Activated T-helper 2 cell treated with anti-CD3 and anti-CD28 coated beads, Interferon-gamma antibody, Interleukin-2, Interleukin-4, amounts not matched to agents 10 μg/mL and 5 μg/mL and 100 μg/mL, durations not matched to agents 14 hours and 24 hours and 36 hours (primary cell): Measurements from ENCODE around the gene TPO. TPM values are rescaled to one million over a fixed set of nuclear protein-coding genes. Genes with fewer than 3 reads are reported as not detected.
A peak's percentile ranks its signal among the peaks of the same experiment; 100 is the strongest.
"Not testable (repeated sequence)": the region's sequence is repeated elsewhere in the genome, so short reads cannot be mapped to it uniquely, and the experiment has no call there.

Experiments
- DNase-seq: peaks from one replicate; pipeline ENCODE4 v3.0.0; 2021; ENCODE audit warnings: low spot score
- H3K27ac Mint-ChIP-seq: one replicate; pipeline ENCODE4 v1.8.0; 2021; ENCODE audit warnings: mixed read lengths
- H3K27me3 Mint-ChIP-seq: one replicate; pipeline ENCODE4 v1.8.0; 2021; ENCODE audit warnings: low read depth, mixed read lengths
- H3K36me3 Mint-ChIP-seq: one replicate; pipeline ENCODE4 v1.8.0; 2021; ENCODE audit warnings: low read depth, mixed read lengths
- H3K4me1 Mint-ChIP-seq: one replicate; pipeline ENCODE4 v1.8.0; 2021; ENCODE audit warnings: low read depth, mixed read lengths
- H3K4me3 Mint-ChIP-seq: one replicate; pipeline ENCODE4 v1.8.0; 2021; ENCODE audit warnings: low read depth, mild to moderate bottlenecking, moderate library complexity, mixed read lengths
- H3K9me3 Mint-ChIP-seq: one replicate; pipeline ENCODE4 v1.8.0; 2021; ENCODE audit warnings: mixed read lengths
- intact Hi-C: fragments of 100-400 bp; cut with micrococcal nuclease; formaldehyde crosslinking; loops from one replicate; pipeline ENCODE4 v1.15.1; 2023
- total RNA-seq: library from RNA; stranded (reverse); gene quantifications from 2 replicates; pipeline ENCODE4 v1.2.3, GENCODE V29; 2022

Gene TPO
- total RNA-seq, 1 donor from 2014 or later: not detected

DNA sequence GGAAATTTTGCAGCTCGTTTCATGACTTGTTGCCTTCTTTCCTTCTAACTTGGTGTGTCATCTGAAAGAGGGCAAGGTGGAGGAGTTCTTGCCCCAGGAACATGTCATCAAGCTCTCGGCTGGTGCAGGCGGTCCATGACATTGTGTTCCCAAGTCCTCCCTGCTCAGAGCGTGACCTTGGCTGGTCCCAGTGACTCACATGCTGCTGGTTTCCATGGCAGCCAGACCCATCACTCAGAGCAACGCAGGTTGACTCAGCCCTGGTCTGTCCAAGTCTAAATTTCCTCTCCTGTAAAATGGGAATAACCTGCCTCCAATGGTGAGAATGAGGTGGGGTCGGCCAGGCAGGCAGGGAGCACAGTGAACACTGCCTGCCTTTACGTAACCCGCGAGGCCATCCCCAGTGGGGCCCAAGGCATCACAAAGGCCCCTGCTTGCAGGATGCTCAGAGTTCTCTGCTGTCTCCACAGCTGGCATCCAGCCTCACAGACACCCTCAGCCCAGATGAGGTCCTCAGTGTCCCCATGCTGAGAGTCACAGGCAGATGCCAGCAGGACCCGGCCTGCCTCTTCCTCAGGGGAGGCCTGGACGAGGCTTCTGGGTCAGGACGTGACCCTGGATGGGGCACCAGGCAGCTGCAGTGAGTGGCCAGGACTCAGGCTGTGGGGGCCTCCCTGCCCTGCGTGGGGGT lies 143.7 kb downstream of the TPO start:
- Mint-ChIP-seq H3K27me3 (peaks cover 10% of the 10 kb centered on the region), H3K4me3 (no peak overlapping the region), H3K27ac (no peak overlapping the region), H3K36me3 (no peaks in the 10 kb centered on the region), H3K4me1 (no peaks in the 10 kb centered on the region), H3K9me3 (no peaks in the 10 kb centered on the region)
- intact Hi-C loops: no loop called here
- DNase-seq: no peak

DNA sequence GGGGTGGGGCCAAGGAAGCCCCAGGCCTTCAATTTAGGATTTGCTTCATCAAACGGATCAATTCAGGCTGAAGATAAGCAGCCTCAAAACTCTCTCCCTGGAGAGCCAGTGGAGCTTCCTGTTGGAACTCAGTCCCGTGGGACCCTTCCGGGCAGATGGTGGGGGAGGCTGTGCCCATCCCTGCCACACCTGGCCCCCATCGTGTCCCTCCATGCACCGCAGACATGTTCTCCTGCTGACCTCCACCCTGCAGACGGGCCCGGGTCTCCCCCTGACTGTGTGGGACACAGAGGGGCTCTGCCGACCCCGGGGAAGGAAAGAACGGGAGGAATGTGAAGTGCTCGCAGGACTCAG lies 144.2 kb downstream of the TPO start:
- H3K27ac Mint-ChIP-seq: no peak overlapping the region
- no peak overlapping the region for H3K4me3 Mint-ChIP-seq
- no peak for DNase-seq
- H3K36me3 Mint-ChIP-seq: no peaks in the 10 kb centered on the region
- no peaks in the 10 kb centered on the region for H3K9me3 Mint-ChIP-seq
- H3K27me3 Mint-ChIP-seq: peaks cover 8% of the 10 kb centered on the region
- H3K4me1 Mint-ChIP-seq: no peaks in the 10 kb centered on the region
- intact Hi-C loops: no loop called here

DNA sequence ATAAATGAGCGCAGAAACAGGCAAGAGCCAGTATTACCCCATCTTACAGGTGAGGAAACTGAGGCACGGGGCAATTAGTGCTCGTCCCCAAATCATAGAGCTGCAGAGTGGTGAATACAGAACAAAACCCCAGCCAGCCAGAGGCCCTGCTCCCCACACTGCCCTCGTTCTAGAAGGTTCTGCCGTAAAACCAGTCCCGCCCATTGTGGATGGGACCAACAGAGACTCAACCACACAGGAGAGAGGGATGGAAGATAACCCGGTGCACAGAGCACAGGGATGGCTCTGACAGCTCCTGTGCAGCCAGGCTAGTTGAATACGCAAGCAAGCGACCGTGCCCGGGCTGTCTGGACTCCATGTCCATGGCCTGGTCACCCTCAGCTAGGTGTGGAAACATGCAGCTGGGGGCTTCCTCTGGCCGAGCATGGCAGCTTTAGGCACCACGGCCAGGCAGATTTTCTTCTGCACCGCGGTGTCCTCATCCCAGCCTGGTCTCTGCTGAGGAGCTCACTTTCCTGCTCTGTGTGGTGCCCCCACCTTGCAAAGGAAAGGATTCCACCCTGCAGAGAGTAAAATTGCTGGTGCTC lies 146.4 kb downstream of the TPO start:
- intact Hi-C loops: no loop called here
- Mint-ChIP-seq H3K9me3 (no peaks in the 10 kb centered on the region), H3K4me3 (no peak overlapping the region), H3K36me3 (no peaks in the 10 kb centered on the region), H3K27ac (no peak overlapping the region), H3K4me1 (peaks cover 5% of the 10 kb centered on the region), H3K27me3 (no peaks in the 10 kb centered on the region)
- no peak for DNase-seq

DNA sequence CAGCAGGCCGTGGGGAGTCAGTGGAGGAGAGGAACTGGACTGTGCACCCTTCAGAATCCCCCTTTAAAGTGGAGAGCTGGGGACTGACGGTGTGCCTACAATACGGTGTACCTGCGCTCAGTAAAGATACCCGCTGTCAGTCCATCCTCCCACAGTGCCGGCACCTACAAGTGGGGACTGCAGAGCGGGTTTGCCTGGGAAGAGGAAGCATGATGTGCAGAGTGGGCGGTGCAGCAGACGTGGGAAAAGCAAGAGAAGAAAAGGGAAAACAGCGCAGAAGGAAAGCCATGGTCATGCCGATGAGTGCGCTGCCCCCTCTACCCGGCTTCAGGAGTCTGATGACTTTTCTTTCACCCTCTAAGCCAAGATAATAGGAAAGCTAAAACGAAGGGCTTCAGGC lies 148.0 kb downstream of the TPO start:
- intact Hi-C loops: no loop called here
- no peaks in the 10 kb centered on the region for H3K27me3 Mint-ChIP-seq
- peaks cover 2% of the 10 kb centered on the region for H3K9me3 Mint-ChIP-seq
- H3K27ac Mint-ChIP-seq: no peak overlapping the region
- H3K36me3 Mint-ChIP-seq: no peaks in the 10 kb centered on the region
- peaks cover 5% of the 10 kb centered on the region for H3K4me1 Mint-ChIP-seq
- no peak for DNase-seq
- H3K4me3 Mint-ChIP-seq: no peak overlapping the region

DNA sequence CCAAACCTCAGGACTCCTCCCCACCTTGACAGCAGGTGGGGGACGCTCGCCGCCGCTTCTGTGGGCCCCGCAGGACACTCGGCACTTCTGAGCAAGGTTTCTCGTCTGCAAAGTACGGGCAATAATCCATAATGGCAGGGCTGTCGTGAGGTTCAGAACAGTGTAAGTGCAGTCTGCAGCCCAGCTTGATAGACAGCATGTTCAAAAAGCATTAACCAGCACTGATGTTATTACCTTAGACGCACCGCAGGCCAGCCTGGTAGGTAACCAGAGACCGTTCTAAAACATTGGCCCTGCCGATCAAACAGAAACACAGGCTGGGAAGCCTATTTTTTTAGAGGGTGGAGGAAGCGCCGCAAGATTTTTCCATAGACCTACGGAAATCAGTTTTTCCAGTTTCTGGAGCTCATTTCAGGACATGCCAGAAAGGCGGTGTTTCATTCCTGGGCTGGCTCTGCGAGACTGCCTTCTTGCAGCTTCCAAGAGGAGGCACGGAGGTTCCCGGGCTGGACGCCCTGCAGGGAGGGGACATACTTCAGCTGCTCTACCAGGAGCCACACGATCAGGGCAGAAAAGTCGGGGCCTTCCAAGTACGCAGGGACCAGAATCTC lies 148.7 kb downstream of the TPO start:
- intact Hi-C loops: no loop called here
- Mint-ChIP-seq H3K4me3 (no peak overlapping the region), H3K27ac (no peak overlapping the region)

DNA sequence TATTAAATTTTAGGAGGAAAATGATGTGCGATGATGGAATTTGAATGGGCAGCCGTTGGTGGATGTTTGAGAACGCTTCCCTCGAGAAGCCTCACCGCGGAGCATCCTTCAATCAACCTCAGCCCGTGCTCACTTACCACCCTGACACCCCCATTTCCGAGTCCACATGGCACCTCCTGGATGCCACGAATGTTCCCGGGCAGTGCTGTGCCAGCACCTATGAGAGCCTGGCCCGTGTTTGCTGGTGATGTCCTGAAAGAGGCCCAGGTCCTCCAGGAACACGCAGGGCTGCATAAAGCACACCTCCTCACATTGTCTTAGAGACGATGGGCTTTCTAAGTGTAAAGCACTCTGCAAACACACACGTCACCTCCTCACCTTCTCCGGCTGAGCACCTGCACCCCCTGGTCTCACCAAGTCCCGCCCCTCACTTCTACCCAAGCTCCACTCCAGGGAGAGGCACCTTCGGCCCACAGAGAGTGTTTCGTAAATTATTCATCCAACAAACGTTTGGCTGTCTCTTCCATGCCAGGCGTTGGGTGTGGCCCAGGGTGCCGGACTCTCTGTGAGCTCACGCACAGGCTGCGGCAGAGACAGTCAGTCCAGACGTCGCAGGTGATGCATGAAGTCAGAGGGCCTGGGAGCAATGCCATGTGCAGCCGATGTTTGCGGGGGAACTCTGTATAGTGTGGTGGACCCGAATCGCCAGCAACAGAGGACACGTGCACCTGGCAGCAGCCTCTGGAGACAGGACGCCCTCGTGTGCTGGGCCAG lies 150.0 kb downstream of the TPO start:
- Mint-ChIP-seq H3K9me3 (peaks cover 17% of the 10 kb centered on the region), H3K36me3 (no peaks in the 10 kb centered on the region), H3K27me3 (no peaks in the 10 kb centered on the region), H3K4me1 (peaks cover 5% of the 10 kb centered on the region), H3K4me3 (no peak overlapping the region), H3K27ac (no peak overlapping the region)
- DNase-seq: no peak
- intact Hi-C loops: no loop called here

More for the DNA sequence above, 148.7 kb downstream of the TPO start:
- H3K27me3 Mint-ChIP-seq: no peaks in the 10 kb centered on the region
- peaks cover 5% of the 10 kb centered on the region for H3K4me1 Mint-ChIP-seq
- H3K9me3 Mint-ChIP-seq: peaks cover 8% of the 10 kb centered on the region
- no peak for DNase-seq
- no peaks in the 10 kb centered on the region for H3K36me3 Mint-ChIP-seq

DNA sequence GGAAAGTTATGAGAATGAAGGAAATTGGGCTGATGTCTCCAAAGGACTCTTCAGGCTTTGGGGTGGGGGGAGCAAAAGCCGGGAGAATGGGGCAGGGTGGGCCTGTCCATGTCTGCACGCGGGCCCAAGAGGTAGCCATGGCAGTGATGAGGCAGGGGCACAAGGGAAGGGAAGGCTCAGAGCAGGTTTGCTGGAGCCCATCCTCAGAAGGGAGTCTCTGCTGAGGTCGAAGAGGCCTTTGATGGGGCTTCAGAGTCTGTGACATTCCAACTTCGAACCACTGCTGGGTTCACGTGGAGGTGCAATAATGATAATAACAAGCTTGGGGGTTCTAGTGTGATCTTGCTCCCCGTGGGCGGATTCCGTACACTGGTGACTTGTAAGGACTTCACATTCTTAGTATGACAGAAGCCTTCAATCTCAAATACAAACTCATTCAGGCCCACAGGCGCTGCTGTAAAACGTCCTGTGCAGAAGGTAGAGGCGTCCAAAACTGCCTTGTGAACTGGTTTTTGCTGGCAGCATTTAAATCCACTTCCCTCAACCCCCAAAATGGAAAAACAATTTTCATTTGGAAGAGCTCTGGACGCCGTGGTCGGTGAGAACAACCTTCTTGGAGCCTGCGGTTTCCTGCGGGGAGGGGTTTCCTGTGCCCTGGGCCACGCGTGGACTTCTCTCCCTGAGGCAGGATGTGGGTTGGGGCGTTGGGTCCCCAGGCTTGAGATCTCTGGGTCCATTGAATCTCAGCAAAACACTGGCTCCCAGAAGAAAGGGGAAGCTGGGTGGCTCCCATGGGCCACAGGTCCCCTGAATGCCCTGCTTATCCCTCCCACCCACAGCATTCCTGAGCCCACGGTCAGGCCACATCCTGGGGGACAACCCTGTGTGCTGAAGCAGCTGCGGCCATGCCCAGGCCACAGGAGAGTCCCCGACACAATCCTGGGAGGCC lies 151.0 kb downstream of the TPO start:
- H3K4me3 Mint-ChIP-seq: no peak overlapping the region
- H3K27ac Mint-ChIP-seq: no peak overlapping the region
- H3K36me3 Mint-ChIP-seq: no peaks in the 10 kb centered on the region
- intact Hi-C loops: no loop called here
- no peaks in the 10 kb centered on the region for H3K27me3 Mint-ChIP-seq
- H3K4me1 Mint-ChIP-seq: peaks cover 5% of the 10 kb centered on the region
- H3K9me3 Mint-ChIP-seq: peaks cover 17% of the 10 kb centered on the region
- DNase-seq: peak; percentile 14

DNA sequence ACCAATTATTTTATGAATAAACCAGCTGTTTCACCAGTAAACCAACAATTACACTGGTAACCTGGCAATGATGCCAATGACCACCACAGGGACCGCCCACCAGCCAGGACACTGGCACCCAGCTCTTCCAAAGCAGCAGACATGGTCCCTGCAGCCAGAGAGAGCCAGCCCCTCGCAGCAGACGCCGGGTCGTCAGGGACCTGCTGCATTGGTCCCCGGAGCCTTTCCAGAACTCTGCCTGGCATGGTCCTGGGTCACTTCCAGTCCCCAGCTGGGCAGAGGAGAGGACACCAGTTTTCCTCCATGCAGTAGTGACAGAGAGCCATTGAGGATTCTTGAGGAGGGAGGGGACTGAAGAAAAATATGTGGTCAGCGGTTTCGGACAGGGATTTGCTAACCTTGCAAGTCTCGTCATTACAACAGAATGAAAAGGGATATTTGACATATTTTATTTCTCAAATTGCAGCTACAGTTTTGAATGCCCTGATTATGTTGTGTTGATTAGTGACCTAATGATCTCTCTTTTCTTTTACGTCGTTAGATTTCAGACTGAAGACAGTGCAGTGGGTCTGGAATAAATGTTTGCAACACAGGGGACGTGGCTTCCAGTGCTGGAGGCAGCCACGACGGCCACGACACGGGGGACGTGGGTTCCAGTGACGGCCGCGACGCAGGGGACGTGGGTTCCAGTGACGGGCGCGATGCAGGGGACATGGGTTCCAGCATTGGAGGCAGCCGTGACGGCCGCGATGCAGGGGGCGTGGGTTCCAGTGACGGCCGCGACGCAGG lies 154.5 kb downstream of the TPO start:
- intact Hi-C loops: no loop called here
- Mint-ChIP-seq H3K9me3 (peaks cover 17% of the 10 kb centered on the region), H3K27me3 (no peaks in the 10 kb centered on the region), H3K27ac (no peak overlapping the region), H3K4me3 (no peak overlapping the region), H3K4me1 (peaks cover 5% of the 10 kb centered on the region), H3K36me3 (no peaks in the 10 kb centered on the region)
- no peak for DNase-seq

DNA sequence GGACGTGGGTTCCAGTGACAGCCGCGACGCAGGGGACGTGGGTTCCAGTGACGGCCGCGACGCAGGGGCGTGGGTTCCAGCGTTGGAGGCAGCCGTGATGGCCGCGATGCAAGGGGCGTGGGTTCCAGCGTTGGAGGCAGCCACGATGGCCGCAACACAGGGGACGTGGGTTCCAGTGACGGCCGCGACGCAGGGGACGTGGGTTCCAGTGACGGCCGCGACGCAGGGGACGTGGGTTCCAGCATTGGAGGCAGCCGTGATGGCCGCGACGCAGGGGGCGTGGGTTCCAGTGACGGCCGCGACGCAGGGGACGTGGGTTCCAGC lies 155.0 kb downstream of the TPO start:
- H3K36me3 Mint-ChIP-seq, H3K27me3 Mint-ChIP-seq, H3K4me3 Mint-ChIP-seq, DNase-seq, H3K4me1 Mint-ChIP-seq, intact Hi-C loops, H3K27ac Mint-ChIP-seq: not testable (repeated sequence)
- peaks cover 17% of the 10 kb centered on the region for H3K9me3 Mint-ChIP-seq

DNA sequence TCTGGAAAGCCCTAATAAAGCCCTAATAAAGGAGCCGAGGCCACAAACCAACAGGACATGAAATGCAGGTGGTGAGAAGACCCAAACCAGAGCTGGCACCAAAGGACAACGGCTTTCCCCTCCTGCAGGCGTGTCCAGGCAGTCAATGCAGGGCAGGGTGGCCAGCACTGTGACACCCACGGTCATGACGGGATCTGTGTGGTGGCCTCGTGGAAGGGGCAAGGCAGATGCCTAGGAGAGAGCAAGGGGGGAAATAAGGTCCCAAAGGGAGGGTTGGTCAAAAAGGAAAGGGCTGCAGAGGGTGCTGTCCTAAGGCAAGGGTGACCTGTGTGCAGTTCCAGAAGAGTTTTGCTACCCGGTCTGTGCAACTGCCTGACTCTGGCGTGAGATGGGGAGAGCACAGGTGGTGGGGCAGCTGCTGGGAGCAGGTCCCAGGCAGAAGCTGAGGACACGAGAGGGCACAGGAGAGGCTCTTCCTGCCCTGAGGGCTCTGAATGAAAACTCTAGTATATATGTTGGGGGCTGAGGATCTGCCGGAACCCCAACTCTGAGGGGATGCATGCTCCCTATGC lies 156.7 kb downstream of the TPO start:
- no peaks in the 10 kb centered on the region for H3K36me3 Mint-ChIP-seq
- no peaks in the 10 kb centered on the region for H3K27me3 Mint-ChIP-seq
- no peak for DNase-seq
- intact Hi-C loops: no loop called here
- H3K4me3 Mint-ChIP-seq: no peak overlapping the region
- H3K27ac Mint-ChIP-seq: no peak overlapping the region
- peaks cover 17% of the 10 kb centered on the region for H3K9me3 Mint-ChIP-seq
- no peaks in the 10 kb centered on the region for H3K4me1 Mint-ChIP-seq

DNA sequence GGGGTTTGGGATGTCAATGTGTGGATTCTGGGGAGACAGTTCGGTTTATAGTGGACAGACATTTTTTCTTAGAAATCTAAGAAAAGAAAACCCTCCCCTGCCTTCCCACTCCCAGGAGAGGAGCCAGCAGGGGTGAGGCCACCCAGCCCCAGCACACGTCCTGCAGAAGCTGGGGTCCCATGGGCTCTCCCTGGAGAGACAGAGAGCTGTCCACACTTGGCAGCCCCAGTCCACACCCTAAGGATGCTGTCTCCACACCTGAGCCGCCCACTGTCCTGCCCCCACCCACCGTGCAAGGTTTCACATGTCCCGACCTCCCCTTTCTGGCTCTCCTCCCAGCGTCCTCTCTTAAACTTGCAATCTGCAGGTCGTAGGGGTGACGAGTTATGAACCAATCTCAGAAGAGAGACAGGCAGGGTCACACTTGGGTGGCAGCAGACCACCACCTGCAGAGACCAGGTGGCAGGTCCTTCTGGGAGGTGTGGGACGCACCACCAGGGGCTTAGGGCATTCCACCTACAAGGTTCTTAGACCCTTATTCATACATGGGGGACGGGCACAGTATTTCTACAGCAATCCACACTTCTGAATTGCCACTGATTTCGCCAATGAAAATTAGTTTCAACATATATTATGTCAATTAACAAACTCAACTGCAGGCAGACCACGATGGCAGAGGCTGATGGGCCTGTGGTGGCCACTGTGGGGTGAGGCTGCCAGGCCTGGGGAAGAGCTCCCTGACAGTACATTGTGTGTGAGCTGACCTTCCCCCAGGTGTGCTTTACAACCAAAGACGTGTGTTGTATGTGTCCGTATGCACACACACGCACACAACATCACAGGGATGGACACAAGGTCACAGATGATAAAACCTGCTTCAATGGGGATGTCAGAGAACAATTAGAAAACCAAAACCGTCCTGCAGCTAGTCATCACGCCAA lies 158.5 kb downstream of the TPO start:
- intact Hi-C loops: no loop called here
- Mint-ChIP-seq H3K27me3 (no peaks in the 10 kb centered on the region), H3K9me3 (peaks cover 11% of the 10 kb centered on the region), H3K27ac (no peak overlapping the region), H3K4me1 (no peaks in the 10 kb centered on the region), H3K36me3 (no peaks in the 10 kb centered on the region), H3K4me3 (no peak overlapping the region)
- no peak for DNase-seq
